KBM-7 (cell line): ENCODE results near the gene RBFOX2.
"Not testable (repeated sequence)": the region's sequence is repeated elsewhere in the genome, so short reads cannot be mapped to it uniquely, and the experiment has no call there.

Source experiments
- DNase-seq: peaks from one replicate; pipeline ENCODE4 v3.0.0-alpha.2; 2015
- in situ Hi-C: fragments of 300-500 bp; cut with MboI; formaldehyde crosslinking; loops from 2 replicates; pipeline ENCODE4 v1.14.3; 2020; ENCODE audit warnings: low sequenced_read_pairs, low pct_unique_long_range_greater_than_20kb, mixed read lengths

Gene RBFOX2

GRCh38 chr22:36048911-36049677, 20.5 kb upstream of the RBFOX2 start:
- in situ Hi-C loops = no loop called here
- no peak for DNase-seq

DNA sequence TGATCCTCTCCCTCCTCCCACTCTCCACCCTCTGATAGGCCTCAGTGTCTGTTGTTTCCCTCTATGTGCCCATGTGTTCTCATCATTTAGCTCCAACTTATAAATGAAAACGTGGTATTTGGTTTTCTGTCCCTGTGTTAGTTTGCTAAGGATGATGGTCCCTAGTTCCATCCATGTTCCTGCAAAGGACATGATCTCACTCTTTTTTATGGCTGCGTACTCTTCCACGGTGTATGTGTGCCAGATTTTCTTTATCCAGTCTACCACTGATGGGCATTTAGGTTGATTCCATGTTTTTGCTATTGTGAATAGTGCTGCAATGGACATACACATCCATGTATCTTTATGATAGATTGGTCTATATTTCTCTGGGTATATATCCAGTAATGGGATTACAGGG, 15.9 kb upstream of the RBFOX2 start:
- DNase-seq, in situ Hi-C loops: not testable (repeated sequence)

- no peak for DNase-seq
- in situ Hi-C loops = no loop called here
These were observed 13.6 kb upstream of the RBFOX2 start for GRCh38 chr22:36042240-36042639.

- in situ Hi-C loops = no loop called here
- DNase-seq = no peak
These were observed 10.5 kb upstream of the RBFOX2 start for GRCh38 chr22:36039125-36039524.

GRCh38 chr22:36037102-36037758, 8.6 kb upstream of the RBFOX2 start:
- in situ Hi-C loops = no loop called here
- DNase-seq = no peak

DNA sequence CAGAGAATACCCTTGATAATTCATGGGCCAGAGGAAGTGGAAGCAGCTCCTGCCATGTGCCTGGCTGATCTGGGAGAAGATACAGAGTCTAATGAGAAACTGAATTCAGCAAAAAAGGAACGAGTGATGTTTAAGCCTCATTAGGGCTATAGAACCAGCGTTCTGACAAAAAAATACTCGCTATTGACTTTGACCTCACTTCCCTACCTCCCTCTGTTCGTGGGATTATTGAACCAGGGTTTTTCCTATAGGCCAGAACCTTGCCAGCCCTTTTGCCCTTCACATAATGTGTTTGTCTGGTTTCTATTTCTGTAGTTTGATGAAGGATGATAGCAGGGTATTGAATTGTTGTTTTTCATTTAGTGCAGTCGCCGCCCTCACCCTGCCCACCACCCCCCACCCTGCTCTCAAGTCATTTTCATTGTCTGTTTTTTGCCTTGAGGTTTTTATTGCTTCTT, 7.6 kb upstream of the RBFOX2 start:
- no peak for DNase-seq
- in situ Hi-C loops = no loop called here

GRCh38 chr22:36032611-36033010, 4.0 kb upstream of the RBFOX2 start:
- in situ Hi-C loops = no loop called here
- no peak for DNase-seq

DNA sequence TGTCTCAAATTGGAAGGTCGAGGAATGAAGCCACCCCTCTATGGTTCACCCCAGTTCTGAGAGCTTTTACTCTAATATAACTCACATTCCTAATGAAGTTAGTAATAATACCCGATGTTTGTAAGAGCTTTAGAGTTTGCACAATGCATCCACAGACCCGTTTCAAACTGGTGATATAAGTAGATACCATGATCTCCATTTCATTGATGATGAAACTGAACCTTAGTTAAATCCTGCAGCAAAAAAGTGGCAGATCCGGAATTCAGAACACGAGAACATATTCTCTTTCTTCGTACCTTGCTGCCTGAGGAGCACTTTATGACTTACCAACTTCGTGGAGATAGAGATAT, 757 bp upstream of the RBFOX2 start:
- DNase-seq = no peak
- in situ Hi-C loops = no loop called here

DNA sequence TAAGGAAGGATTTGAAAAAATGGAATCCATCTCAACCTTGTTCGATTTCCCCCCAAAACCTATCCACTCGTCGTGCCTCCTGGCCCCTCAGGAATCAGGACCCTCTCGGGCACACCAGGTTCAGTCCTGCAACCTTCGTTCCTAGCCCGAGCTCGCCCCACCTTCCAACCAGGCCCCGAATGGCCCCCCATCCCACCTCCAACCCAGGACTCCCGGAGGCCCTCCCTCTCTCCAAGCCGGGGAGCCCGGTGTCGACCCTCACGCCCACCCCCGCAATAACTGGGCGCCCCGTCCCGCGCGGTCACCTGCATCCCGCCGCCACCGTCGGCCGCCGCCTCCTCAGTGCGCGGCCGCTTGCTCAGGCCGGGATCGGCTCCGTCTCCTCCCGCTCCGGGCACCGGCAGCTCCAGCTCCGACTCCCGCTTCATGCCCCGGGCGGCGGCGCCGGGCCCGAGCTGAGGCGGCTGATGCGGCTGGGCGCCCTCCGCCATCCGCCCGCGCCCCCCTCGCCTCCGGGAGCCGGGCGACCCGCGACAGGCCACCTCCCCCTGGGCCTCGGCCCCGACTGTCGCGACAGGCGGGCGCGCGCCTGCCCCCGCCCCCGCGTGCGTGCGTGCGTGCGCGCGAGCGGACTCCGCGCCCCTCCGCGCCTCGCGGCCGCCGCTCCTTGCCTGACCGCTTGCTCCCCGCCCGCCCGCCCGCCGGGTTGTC, 534 bp downstream of the RBFOX2 start:
- no peak for DNase-seq
- in situ Hi-C loops = no loop called here

- in situ Hi-C loops = no loop called here
- DNase-seq = no peak
These were observed 1.1 kb downstream of the RBFOX2 start for GRCh38 chr22:36027579-36027934.

- DNase-seq = no peak
- in situ Hi-C loops = no loop called here
These were observed 1.9 kb downstream of the RBFOX2 start for GRCh38 chr22:36026741-36027140.

DNA sequence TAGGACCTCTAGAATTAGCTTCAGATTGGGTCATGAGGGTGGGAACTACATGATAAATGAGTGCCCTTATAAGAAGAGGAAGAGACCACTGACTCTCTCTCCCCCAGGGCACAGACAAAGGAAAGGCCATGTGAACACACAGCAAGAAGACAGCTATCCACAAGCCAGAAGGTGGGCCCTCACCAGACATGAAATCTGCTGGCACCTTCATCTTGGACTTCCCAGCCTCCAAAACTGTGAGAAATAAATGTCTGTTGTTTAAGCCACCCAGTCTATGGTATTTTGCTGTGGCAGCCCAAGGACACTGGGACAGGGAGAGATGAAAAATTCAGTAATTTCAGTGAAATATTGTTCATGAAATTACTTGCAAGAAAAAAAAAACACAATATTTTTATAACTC, 5.9 kb downstream of the RBFOX2 start:
- in situ Hi-C loops = no loop called here
- DNase-seq = no peak

DNA sequence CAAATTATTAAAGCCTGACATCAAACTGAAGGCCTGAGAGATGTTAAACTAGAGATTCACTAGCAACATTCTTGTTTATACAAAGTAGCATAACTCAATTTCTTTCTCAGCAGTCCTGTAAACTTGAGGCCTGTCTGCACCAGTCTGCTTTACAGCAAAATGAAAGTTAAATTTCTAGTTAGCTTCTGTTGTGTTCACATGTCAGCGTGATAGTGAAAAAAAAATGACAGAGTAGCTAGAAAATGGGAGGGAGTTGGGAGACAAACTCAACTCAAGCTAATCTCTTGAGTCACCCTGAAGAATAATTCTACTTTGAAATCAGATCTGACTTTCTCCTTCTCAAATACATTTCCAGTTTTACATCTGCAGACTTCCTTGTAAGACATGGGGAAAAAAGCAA, 6.5 kb downstream of the RBFOX2 start:
- no peak for DNase-seq
- in situ Hi-C loops = no loop called here

DNA sequence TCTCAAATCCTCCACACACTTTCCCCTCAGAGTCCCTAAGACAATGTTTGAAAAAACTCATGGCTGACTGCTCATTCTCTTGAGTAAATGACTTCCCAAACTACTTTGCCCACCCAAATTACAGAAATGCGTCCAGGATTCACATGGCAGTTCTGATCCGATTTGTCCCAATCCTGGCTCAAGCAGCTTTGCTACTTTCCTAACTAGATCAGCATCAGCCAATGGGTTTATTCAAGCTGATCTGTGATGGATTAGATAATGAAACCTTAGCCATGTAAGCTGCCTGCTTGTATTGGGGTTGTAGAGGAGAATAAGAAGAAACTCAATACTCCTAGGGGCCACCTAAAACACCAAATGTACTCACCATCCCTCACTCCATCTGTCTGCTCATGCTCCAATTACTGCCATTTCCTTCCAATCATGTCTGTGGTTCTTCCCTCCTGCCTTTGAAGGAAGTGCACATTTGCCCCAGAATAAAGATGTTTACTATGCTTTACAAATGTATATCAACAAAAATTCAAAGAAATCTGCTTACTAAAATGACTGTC, 6.9 kb downstream of the RBFOX2 start:
- peak; percentile 54 for DNase-seq
- in situ Hi-C loops = no loop called here

DNA sequence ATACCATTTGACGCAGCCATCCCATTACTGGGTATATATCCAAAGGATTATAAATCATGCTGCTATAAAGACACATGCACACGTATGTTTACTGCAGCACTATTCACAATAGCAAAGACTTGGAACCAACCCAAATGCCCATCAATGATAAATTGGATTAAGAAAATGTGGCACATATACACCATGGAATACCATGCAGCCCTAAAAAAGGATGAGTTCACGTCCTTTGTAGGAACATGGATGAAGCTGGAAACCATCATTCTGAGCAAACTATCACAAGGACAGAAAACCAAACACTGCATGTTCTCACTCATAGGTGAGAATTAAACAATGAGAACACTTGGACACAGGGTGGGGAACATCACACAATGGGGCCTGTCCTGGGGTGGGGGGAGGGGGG, 7.8 kb downstream of the RBFOX2 start:
- in situ Hi-C loops, DNase-seq: not testable (repeated sequence)

DNA sequence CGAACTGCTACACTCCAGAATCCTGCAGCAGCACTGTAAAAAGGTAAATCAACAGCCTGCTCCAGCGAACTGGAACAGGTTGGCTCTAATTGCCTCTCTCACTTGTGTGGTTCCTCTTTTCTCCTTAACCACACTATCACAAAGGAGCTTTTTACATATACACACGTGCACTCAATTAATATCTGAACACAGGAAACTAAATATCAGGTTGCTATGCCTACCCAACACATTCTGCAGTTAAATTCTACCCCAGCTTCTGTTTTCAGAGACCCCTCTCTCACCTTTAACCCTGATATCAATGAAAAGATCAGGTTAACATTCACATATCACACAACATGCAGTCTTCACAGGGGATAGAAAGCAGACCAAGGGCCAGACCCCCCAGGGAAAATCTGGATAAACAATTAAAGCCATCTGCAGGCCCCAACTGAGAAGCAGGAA, 11.0 kb downstream of the RBFOX2 start:
- DNase-seq = peak; percentile 90
- in situ Hi-C loops = no loop called here

GRCh38 chr22:36016684-36017083, 11.9 kb downstream of the RBFOX2 start:
- in situ Hi-C loops = no loop called here
- DNase-seq = no peak

DNA sequence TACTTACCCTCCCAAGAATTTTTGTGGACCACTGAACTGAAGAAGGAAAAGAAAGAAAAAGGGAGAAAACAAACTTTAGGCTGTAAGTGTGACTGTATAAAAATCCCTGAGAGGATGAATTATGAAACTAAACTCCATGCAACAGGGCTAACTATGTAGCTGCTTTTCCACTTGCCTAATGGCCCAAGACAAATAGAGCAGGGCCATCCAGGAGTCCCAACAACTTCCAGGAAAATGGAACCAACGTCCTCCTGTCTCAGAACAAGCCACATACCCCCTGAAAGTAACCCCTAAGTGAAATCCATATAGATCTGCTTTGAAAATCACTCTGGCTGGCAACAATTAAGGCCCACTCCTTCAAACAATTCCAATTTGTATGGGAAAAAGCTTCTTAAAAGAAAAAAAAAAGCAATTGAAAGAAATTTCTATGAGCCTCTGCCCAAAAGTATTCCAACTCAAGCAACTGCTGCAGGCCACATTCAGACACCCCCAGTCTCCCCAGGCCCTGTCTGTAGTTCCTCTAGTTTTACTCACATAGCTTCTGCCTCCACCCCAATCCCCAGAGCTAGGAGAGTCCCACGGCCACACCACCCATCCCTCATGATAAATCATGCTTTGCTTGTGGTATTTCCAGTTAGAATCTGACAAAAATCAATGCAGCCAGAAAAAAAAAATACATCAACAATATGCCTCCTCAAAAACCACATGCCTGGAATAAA, 12.7 kb downstream of the RBFOX2 start:
- in situ Hi-C loops = no loop called here

GRCh38 chr22:36015155-36015810, 13.3 kb downstream of the RBFOX2 start:
- DNase-seq = no peak
- in situ Hi-C loops = no loop called here

More for the DNA sequence above, 12.7 kb downstream of the RBFOX2 start:
- DNase-seq = no peak
